Spleen (tissue), 11 donors: ENCODE results near the gene CDHR3. TPM values are rescaled to one million over a fixed set of nuclear protein-coding genes. Genes with fewer than 3 reads are reported as not detected.

Experiments
- DNase-seq: peaks from one replicate; pipeline ENCODE4 v3.0.0-alpha.2; 2020
- H3K27ac ChIP-seq, 8 donors: fragments of 200-600 bp; sonication (generic) in 7 of 8; 1 replicate in 4 of 8; 2 replicates in 4 of 8; pipeline versions ENCODE4 v1.5.0 to v1.8.0; 2016 to 2021; ENCODE audit warnings: inconsistent platforms in 4 of 8, mild to moderate bottlenecking in 4 of 8, moderate library complexity in 1 of 8
- H3K27me3 ChIP-seq, 7 donors: fragments of 200-600 bp; sonication (generic) in 6 of 7; replicated peaks in 1 of 7; 1 replicate in 4 of 7; 2 replicates in 3 of 7; pipeline versions ENCODE4 v1.5.0 to v1.8.0; 2016 to 2021; ENCODE audit warnings: inconsistent platforms in 3 of 7, mild to moderate bottlenecking in 1 of 7
- H3K36me3 ChIP-seq, 6 donors: fragments of 200-600 bp; sonication (generic) in 5 of 6; 1 replicate in 4 of 6; 2 replicates in 2 of 6; pipeline versions ENCODE4 v1.5.0 to v1.8.0; 2016 to 2021; ENCODE audit warnings: inconsistent platforms in 2 of 6
- H3K4me1 ChIP-seq, 6 donors: fragments of 200-600 bp; sonication (generic) in 5 of 6; 1 replicate in 3 of 6; 2 replicates in 3 of 6; pipeline versions ENCODE4 v1.5.0 to v1.8.0; 2016 to 2021; ENCODE audit warnings: inconsistent platforms in 3 of 6
- H3K4me3 ChIP-seq, 8 donors: fragments of 200-600 bp; sonication (generic) in 7 of 8; 1 replicate in 4 of 8; 2 replicates in 4 of 8; pipeline versions ENCODE4 v1.5.0 to v1.8.0; 2016 to 2021; ENCODE audit warnings: inconsistent platforms in 4 of 8, mild to moderate bottlenecking in 4 of 8, moderate library complexity in 2 of 8
- H3K9me3 ChIP-seq, 8 donors: fragments of 200-600 bp; sonication (generic) in 7 of 8; 1 replicate in 4 of 8; 2 replicates in 4 of 8; pipeline versions ENCODE4 v1.5.0 to v1.8.0; 2016 to 2021; ENCODE audit warnings: inconsistent platforms in 4 of 8
- POLR2A ChIP-seq, 3 donors: fragments of 450-650 bp; IDR thresholded peaks; one replicate each; pipeline ENCODE4 v1.5.1; 2017; ENCODE audit warnings: antibody characterized with exemption in 3 of 3, mild to moderate bottlenecking in 1 of 3
- POLR2AphosphoS5 ChIP-seq, 3 donors: sonication (generic); formaldehyde crosslinking; IDR thresholded peaks; one replicate each; pipeline ENCODE4 v1.5.1; 2017; ENCODE audit warnings: antibody characterized with exemption in 3 of 3
- WGBS, 5 donors: extraction: QIAGEN DNeasy Blood & Tissue Kit in 3 of 5; methylation state at CpG; one replicate each; pipeline versions ENCODE4 v1.1.5 to v1.1.7; 2013 to 2018; 5-methylcytosine and 5-hydroxymethylcytosine counted together
- intact Hi-C: fragments of 100-400 bp; cut with DNase I; formaldehyde crosslinking; loops from one replicate; pipeline ENCODE4 v1.15.0; 2023; ENCODE audit warnings: low total_unique reads
- polyA plus RNA-seq, 3 donors: library from polyadenylated mRNA; stranded (reverse); fragments of 200-250 nt; gene quantifications; one replicate each; pipeline ENCODE4 v1.2.1, GENCODE V29; 2013
- total RNA-seq, 7 donors: library from RNA; depleted of rRNA in 3 of 7; stranded (reverse); fragments of >200 nt in 3 of 7; fragmentation: NEBNext Ultra II Directional in 4 of 7; extraction: Animal tissue kit (Norgen Biotek cat#: 25700) in 4 of 7; gene quantifications; one replicate each; pipeline versions ENCODE4 v1.1.0 to v1.2.1, GENCODE V29; 2016 to 2021
- TF ChIP-seq, protein P1 (sequence below), 11 experiments: fragments of 200-600 bp in 7 of 11; fragments of 450-650 bp in 4 of 11; sonication (generic) in 4 of 11; IDR thresholded peaks in 8 of 11; conservative IDR thresholded peaks in 3 of 11; 1 replicate in 7 of 11; 2 replicates in 4 of 11; pipeline versions ENCODE4 v1.4.0 to v1.8.0; 2016 to 2021; ENCODE audit warnings: antibody characterized with exemption in 11 of 11, inconsistent platforms in 4 of 11, mild to moderate bottlenecking in 1 of 11
- donor health status: healthy with polysubstance abuse.
- donor health status: DM: no; HTN: no; CAD: no; lungs with moderate emphysema.
- donor health status: DM: no; HTN: no; CAD: no.
- donor health status: Bipolar disorder and iron deficiency.
- donor health status: healthy.
- donor health status: DM: no; HTN: no; CAD: no.
- donor health status: DM: yes; HTN: yes; CAD: no.

CDHR3 gene
- total and polyA plus RNA-seq, 10 donors: 0.32 to 3.8 (median 1.2) TPM

DNA sequence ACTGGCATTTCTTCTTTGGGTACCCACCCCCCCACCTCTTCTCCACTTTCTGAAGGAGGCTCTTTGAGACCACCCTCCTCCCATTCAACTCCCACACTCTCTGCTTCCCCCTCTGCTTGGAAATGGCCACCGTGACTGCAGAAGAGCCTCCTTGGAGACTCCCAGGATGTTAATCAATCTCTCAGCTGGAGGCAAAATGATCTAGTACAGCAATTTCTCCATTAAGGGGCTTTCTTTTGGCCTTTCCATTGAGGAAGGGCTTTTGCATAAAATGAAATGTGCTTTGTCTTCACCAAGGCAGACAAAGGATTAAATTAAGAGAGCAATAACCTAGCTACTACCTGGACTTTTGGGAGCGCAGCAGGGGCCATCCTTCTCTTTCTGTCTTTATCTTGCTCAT, 26.1 kb downstream of the CDHR3 start:
- intact Hi-C loops: no loop called here
- DNase-seq: no peak
- Histone ChIP-seq H3K9me3 (no peaks in the 10 kb centered on the region), H3K27me3 (peaks cover 0 to 9% (median 0%) of the 10 kb centered on the region in 7 donors), H3K27ac (no peak overlapping the region), H3K36me3 (no peaks in the 10 kb centered on the region), H3K4me3 (no peak overlapping the region), H3K4me1 (no peaks in the 10 kb centered on the region)
- no peak for TF ChIP-seq POLR2A (IDR thresholded peaks at IDR 0.05)
- TF ChIP-seq, protein P1, sequence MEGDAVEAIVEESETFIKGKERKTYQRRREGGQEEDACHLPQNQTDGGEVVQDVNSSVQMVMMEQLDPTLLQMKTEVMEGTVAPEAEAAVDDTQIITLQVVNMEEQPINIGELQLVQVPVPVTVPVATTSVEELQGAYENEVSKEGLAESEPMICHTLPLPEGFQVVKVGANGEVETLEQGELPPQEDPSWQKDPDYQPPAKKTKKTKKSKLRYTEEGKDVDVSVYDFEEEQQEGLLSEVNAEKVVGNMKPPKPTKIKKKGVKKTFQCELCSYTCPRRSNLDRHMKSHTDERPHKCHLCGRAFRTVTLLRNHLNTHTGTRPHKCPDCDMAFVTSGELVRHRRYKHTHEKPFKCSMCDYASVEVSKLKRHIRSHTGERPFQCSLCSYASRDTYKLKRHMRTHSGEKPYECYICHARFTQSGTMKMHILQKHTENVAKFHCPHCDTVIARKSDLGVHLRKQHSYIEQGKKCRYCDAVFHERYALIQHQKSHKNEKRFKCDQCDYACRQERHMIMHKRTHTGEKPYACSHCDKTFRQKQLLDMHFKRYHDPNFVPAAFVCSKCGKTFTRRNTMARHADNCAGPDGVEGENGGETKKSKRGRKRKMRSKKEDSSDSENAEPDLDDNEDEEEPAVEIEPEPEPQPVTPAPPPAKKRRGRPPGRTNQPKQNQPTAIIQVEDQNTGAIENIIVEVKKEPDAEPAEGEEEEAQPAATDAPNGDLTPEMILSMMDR (IDR thresholded peaks at IDR 0.05 in 8 of 11, conservative IDR thresholded peaks at IDR 0.05 in 3 of 11): no peak
- TF ChIP-seq POLR2AphosphoS5 (IDR thresholded peaks at IDR 0.05): no peak
- 37 to 87% (median 76%) methylated on average over 2 of the region's 2 CpGs for WGBS, 5 donors

DNA sequence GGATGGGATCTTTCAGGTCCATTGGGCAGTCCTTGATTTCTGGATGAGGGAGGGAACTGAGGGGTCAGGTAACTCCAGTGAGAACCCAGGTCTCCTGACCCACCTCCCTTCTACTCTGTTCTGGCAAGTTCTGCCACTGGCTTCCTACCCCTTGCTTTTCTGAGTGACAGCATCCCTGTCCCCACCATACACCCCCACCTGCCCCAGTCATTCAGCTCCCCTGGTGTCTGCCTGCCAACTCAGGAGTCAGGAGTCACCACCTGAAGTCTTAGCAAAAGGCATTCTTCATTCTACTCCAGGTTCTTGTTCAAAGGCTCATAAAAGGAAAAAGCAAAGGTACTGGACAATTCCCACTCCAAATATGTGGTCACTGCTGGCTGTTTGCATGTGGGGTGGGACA, 26.6 kb downstream of the CDHR3 start:
- Histone ChIP-seq H3K4me1 (no peaks in the 10 kb centered on the region), H3K9me3 (no peaks in the 10 kb centered on the region), H3K27me3 (peaks cover 0 to 11% (median 0%) of the 10 kb centered on the region in 7 donors), H3K36me3 (no peaks in the 10 kb centered on the region), H3K4me3 (no peak overlapping the region), H3K27ac (no peak overlapping the region)
- intact Hi-C loops: no loop called here
- TF ChIP-seq POLR2AphosphoS5 (IDR thresholded peaks at IDR 0.05) (no peak), POLR2A (IDR thresholded peaks at IDR 0.05) (no peak)
- TF ChIP-seq, protein P1 (IDR thresholded peaks at IDR 0.05 in 8 of 11, conservative IDR thresholded peaks at IDR 0.05 in 3 of 11): no peak
- DNase-seq: no peak

DNA sequence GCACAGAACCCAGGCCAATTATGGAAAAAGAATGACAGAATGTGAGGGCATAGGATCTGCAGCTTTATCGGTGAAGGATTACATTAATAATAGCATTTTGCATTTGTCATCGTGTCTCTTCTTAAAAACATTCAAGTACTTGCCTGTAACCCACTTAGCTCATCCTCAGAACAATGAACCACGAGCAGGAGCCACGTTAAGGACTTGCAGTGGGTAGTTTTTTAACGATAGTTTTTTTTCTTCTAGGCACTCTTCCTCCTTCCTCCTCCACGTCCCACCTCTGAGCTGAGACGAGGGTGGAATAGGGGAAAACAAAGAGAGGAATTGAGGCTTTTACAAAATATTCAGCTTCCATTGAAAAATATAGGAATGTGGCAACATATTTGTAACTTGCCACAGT, 27.1 kb downstream of the CDHR3 start:
- Histone ChIP-seq H3K9me3 (no peaks in the 10 kb centered on the region), H3K27ac (no peak overlapping the region), H3K36me3 (no peaks in the 10 kb centered on the region), H3K4me1 (no peaks in the 10 kb centered on the region), H3K4me3 (no peak overlapping the region), H3K27me3 (peaks cover 0 to 11% (median 0%) of the 10 kb centered on the region in 7 donors)
- intact Hi-C loops: no loop called here
- WGBS, 5 donors: 76 to 90% (median 82%) methylated on average over 7 of the region's 7 CpGs
- DNase-seq: no peak
- TF ChIP-seq, protein P1 (IDR thresholded peaks at IDR 0.05 in 8 of 11, conservative IDR thresholded peaks at IDR 0.05 in 3 of 11): no peak
- TF ChIP-seq POLR2A (IDR thresholded peaks at IDR 0.05): no peak
- no peak for TF ChIP-seq POLR2AphosphoS5 (IDR thresholded peaks at IDR 0.05)

DNA sequence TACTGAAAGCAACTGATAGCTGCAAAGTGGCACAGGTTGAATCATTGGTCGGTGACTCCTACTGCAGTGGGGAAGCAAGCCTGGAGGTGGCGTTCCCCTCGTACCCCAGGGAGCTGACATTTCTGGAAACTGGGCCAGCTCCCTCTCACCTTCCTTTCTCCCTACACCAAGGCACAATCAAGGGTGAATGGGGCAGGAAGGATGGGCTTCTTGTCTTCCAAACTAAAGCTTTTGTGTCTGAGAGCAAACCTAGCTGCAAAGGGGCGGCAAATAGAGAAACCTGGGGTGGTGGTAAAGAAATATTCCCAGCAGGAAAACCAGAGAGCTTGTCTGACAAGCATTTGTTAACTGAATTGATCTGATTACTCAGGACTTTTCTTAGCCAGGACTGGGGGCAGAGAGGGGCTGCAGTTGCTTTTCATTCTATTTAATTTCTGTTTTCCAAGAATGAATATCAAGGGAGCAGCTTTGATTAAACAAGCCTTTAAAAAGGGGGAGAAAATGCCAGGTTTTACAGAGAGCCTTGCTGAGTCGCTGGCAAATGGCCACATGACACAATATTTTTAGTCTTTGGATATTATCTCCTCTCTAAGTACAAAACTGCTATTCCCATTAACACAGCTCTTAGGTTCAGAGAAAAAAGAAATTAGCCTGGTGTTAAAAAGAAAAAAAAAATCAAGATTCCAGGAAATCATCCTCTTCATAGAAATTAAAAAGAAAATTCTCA, 27.8 kb downstream of the CDHR3 start:
- H3K4me1 ChIP-seq: no peaks in the 10 kb centered on the region
- H3K36me3 ChIP-seq: no peaks in the 10 kb centered on the region

More for the DNA sequence above, 27.8 kb downstream of the CDHR3 start:
- peaks cover 0 to 11% (median 0%) of the 10 kb centered on the region in 7 donors for H3K27me3 ChIP-seq
- intact Hi-C loops: no loop called here
- H3K4me3 ChIP-seq: no peak overlapping the region
- H3K9me3 ChIP-seq: no peaks in the 10 kb centered on the region
- WGBS, 5 donors: 83 to 90% (median 86%) methylated on average over 5 of the region's 5 CpGs
- TF ChIP-seq POLR2A (IDR thresholded peaks at IDR 0.05) (no peak), POLR2AphosphoS5 (IDR thresholded peaks at IDR 0.05) (no peak)
- TF ChIP-seq, protein P1 (IDR thresholded peaks at IDR 0.05 in 8 of 11, conservative IDR thresholded peaks at IDR 0.05 in 3 of 11): no peak
- no peak for DNase-seq
- no peak overlapping the region for H3K27ac ChIP-seq
